ENCODE results near the gene NAT14.

The NAT14 gene

GRCh38 chr19:55439052-55439451, 45.9 kb upstream of the NAT14 start:
- Histone ChIP-seq H3K36me3 (ENCODE audit: insufficient read depth, low read length) (no peaks in the 10 kb centered on the region), H3K9ac (ENCODE audit: low read depth, low read length) (no peak overlapping the region), H3K9me3 (ENCODE audit: insufficient read depth, low read length, severe bottlenecking) (no peaks in the 10 kb centered on the region), H3K4me1 (ENCODE audit: insufficient read depth, low read length) (peaks cover 12% of the 10 kb centered on the region), H4K20me1 (ENCODE audit: insufficient read depth, low read length) (peaks cover 12% of the 10 kb centered on the region), H3K4me2 (ENCODE audit: insufficient read depth, low read length) (no peak overlapping the region), H3K4me3 (ENCODE audit: low read depth in 1 of 2, low read length in 2 of 2) (no peak overlapping the region), H2AFZ (ENCODE audit: low read depth, low read length) (no peak overlapping the region), H3K27me3 (ENCODE audit: insufficient read depth, low read length, poor library complexity) (peaks cover 24% of the 10 kb centered on the region), H3K27ac (ENCODE audit: low read length) (no peak overlapping the region), H3K79me2 (ENCODE audit: insufficient read depth, low read length) (no peaks in the 10 kb centered on the region)
- TF ChIP-seq, protein P1, sequence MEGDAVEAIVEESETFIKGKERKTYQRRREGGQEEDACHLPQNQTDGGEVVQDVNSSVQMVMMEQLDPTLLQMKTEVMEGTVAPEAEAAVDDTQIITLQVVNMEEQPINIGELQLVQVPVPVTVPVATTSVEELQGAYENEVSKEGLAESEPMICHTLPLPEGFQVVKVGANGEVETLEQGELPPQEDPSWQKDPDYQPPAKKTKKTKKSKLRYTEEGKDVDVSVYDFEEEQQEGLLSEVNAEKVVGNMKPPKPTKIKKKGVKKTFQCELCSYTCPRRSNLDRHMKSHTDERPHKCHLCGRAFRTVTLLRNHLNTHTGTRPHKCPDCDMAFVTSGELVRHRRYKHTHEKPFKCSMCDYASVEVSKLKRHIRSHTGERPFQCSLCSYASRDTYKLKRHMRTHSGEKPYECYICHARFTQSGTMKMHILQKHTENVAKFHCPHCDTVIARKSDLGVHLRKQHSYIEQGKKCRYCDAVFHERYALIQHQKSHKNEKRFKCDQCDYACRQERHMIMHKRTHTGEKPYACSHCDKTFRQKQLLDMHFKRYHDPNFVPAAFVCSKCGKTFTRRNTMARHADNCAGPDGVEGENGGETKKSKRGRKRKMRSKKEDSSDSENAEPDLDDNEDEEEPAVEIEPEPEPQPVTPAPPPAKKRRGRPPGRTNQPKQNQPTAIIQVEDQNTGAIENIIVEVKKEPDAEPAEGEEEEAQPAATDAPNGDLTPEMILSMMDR (IDR thresholded peaks at IDR 0.05; ENCODE audit: borderline replicate concordance, extremely low read depth, low read length, poor library complexity, severe bottlenecking), result no peak
- TF ChIP-seq EZH2 (IDR thresholded peaks at IDR 0.05; ENCODE audit: borderline replicate concordance, low read depth, low read length, severe bottlenecking), result no peak
- ATAC-seq (ENCODE audit: insufficient read depth, low read depth) (no peak), DNase-seq (no peak)

DNA sequence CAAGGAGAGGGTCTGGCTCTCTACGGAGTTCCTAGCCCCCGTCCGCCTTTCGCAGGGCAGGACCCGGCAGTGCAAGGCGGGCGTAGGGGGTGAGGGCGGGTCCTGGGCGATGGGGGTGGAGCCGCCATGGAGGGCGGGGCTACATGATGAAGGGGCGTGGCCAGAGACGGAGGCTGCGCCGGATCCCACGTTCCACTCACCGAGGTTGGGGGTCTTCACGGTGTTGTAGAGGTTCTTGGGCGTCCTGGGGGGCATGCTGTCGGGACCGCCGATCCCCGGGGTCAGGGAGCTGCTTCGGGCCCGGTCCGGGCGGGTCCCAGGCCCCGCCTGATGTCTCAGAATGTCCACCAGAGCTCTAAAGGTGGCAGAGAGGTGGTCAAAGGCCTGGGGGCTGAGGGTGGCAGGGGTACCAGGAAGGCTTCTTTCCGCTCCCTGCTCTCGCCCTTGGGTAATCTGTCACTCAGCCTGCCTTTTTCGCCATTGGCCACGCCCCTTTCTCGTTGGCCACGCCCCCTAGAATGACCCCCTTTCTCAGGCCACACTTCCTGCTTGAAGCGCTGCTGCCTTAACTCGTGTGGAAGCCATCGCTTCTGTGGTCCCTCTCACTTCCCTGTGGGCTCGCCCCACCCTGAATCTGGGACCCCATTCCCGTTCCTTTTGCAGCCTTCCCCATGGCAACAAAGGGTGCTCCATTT, 44.4 kb upstream of the NAT14 start:
- Histone ChIP-seq H3K9me3 (ENCODE audit: insufficient read depth, low read length, severe bottlenecking) (no peaks in the 10 kb centered on the region), H3K27me3 (ENCODE audit: insufficient read depth, low read length, poor library complexity) (peaks cover 32% of the 10 kb centered on the region), H2AFZ (ENCODE audit: low read depth, low read length) (no peak overlapping the region), H3K4me1 (ENCODE audit: insufficient read depth, low read length) (peaks cover 12% of the 10 kb centered on the region), H3K4me2 (ENCODE audit: insufficient read depth, low read length) (no peak overlapping the region), H3K36me3 (ENCODE audit: insufficient read depth, low read length) (no peaks in the 10 kb centered on the region), H4K20me1 (ENCODE audit: insufficient read depth, low read length) (peaks cover 18% of the 10 kb centered on the region), H3K27ac (ENCODE audit: low read length) (no peak overlapping the region), H3K4me3 (ENCODE audit: low read depth in 1 of 2, low read length in 2 of 2) (no peak overlapping the region), H3K9ac (ENCODE audit: low read depth, low read length) (no peak overlapping the region), H3K79me2 (ENCODE audit: insufficient read depth, low read length) (no peaks in the 10 kb centered on the region)
- DNase-seq, result no peak
- ATAC-seq (ENCODE audit: insufficient read depth, low read depth), result no peak
- TF ChIP-seq, protein P1 (IDR thresholded peaks at IDR 0.05; ENCODE audit: borderline replicate concordance, extremely low read depth, low read length, poor library complexity, severe bottlenecking), result no peak
- TF ChIP-seq EZH2 (IDR thresholded peaks at IDR 0.05; ENCODE audit: borderline replicate concordance, low read depth, low read length, severe bottlenecking), result no peak

DNA sequence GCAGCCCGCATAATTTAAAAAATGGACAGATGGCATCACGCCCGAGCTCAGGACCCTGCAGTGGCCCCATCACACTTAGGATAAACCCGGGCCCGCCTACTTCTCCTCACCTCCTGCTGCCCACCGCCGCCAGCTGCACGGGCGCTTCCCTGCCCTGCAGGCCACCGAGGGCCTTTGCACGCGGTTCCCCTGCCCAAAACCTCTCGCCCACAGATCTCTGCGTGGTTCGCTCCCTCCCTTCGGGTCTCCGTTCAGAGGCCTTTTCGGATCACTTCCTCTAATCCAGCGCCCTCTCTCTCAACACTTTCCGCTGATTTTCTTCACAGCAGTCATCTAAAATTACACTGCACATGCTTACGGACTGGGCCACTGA, 43.7 kb upstream of the NAT14 start:
- H3K27me3 ChIP-seq (ENCODE audit: insufficient read depth, low read length, poor library complexity), result peaks cover 32% of the 10 kb centered on the region
- no peak for TF ChIP-seq EZH2 (IDR thresholded peaks at IDR 0.05; ENCODE audit: borderline replicate concordance, low read depth, low read length, severe bottlenecking)
- TF ChIP-seq, protein P1 (IDR thresholded peaks at IDR 0.05; ENCODE audit: borderline replicate concordance, extremely low read depth, low read length, poor library complexity, severe bottlenecking), result no peak
- no peak overlapping the region for H3K27ac ChIP-seq (ENCODE audit: low read length)
- peaks cover 18% of the 10 kb centered on the region for H4K20me1 ChIP-seq (ENCODE audit: insufficient read depth, low read length)
- no peak overlapping the region for H3K9ac ChIP-seq (ENCODE audit: low read depth, low read length)
- DNase-seq (no peak), ATAC-seq (ENCODE audit: insufficient read depth, low read depth) (no peak)
- H3K4me1 ChIP-seq (ENCODE audit: insufficient read depth, low read length), result peaks cover 12% of the 10 kb centered on the region
- no peak overlapping the region for H2AFZ ChIP-seq (ENCODE audit: low read depth, low read length)
- H3K4me3 ChIP-seq (ENCODE audit: low read depth in 1 of 2, low read length in 2 of 2), result no peak overlapping the region
- H3K36me3 ChIP-seq (ENCODE audit: insufficient read depth, low read length), result no peaks in the 10 kb centered on the region
- H3K79me2 ChIP-seq (ENCODE audit: insufficient read depth, low read length), result no peaks in the 10 kb centered on the region
- no peaks in the 10 kb centered on the region for H3K9me3 ChIP-seq (ENCODE audit: insufficient read depth, low read length, severe bottlenecking)
- H3K4me2 ChIP-seq (ENCODE audit: insufficient read depth, low read length), result no peak overlapping the region
